CD4-positive, CD25-positive, alpha-beta regulatory T cell (primary cell): Measurements from ENCODE around the gene LIPA. TPM values are rescaled to one million over a fixed set of nuclear protein-coding genes. Genes with fewer than 3 reads are reported as not detected.
A peak's percentile ranks its signal among the peaks of the same experiment; 100 is the strongest.
"Not testable (repeated sequence)": the region's sequence is repeated elsewhere in the genome, so short reads cannot be mapped to it uniquely, and the experiment has no call there.

ENCODE experiments used
- ATAC-seq, 2 donors: fragments of 150-1000 bp; cut with Tn5 transposase; one replicate each; pipeline ENCODE4 v1.10.0; 2021; ENCODE audit warnings: low read depth in 2 of 2, moderate number of reproducible peaks in 2 of 2, moderate library complexity in 1 of 2
- DNase-seq, 3 donors: peaks; one replicate each; pipeline versions ENCODE4 v3.0.0 to v3.0.0-alpha.2; 2012 to 2022; ENCODE audit warnings: mixed read lengths in 1 of 3
- H3K27ac ChIP-seq: one replicate; pipeline ENCODE4 v1.7.0; 2013; ENCODE audit warnings: mild to moderate bottlenecking, low read length; ENCODE audit not compliant: insufficient read depth, poor library complexity, severe bottlenecking
- H3K27me3 ChIP-seq: one replicate; pipeline ENCODE4 v1.7.0; 2013; ENCODE audit warnings: low read length; ENCODE audit not compliant: control insufficient read depth, insufficient read depth
- H3K36me3 ChIP-seq: one replicate; pipeline ENCODE4 v1.7.0; 2013; ENCODE audit warnings: mild to moderate bottlenecking, low read length, moderate library complexity; ENCODE audit not compliant: control insufficient read depth, insufficient read depth
- H3K4me1 ChIP-seq: 2 replicates; pipeline ENCODE4 v1.7.0; 2013; ENCODE audit warnings: mild to moderate bottlenecking, low read length; ENCODE audit not compliant: insufficient read depth, control insufficient read depth, poor library complexity, severe bottlenecking
- H3K4me3 ChIP-seq: one replicate; pipeline ENCODE4 v1.7.0; 2013; ENCODE audit warnings: low read depth, mild to moderate bottlenecking, low read length, moderate library complexity
- H3K9me3 ChIP-seq, 2 experiments: 1 replicate in 1 of 2; 2 replicates in 1 of 2; pipeline ENCODE4 v1.7.0; 2013; ENCODE audit warnings: low read length in 2 of 2, mild to moderate bottlenecking in 1 of 2, moderate library complexity in 1 of 2; ENCODE audit not compliant: control insufficient read depth in 2 of 2
- H3K27ac Mint-ChIP-seq, 3 donors: one replicate each; pipeline ENCODE4 v1.8.0; 2020 to 2022; ENCODE audit warnings: mild to moderate bottlenecking in 3 of 3, mixed read lengths in 3 of 3, moderate library complexity in 2 of 3
- H3K27me3 Mint-ChIP-seq: one replicate; pipeline ENCODE4 v1.8.0; 2022; ENCODE audit warnings: mild to moderate bottlenecking, mixed read lengths
- H3K36me3 Mint-ChIP-seq: one replicate; pipeline ENCODE4 v1.8.0; 2020; ENCODE audit warnings: mixed read lengths
- H3K4me1 Mint-ChIP-seq, 4 donors: one replicate each; pipeline ENCODE4 v1.8.0; 2020 to 2022; ENCODE audit warnings: mixed read lengths in 4 of 4, mild to moderate bottlenecking in 1 of 4
- H3K4me3 Mint-ChIP-seq, 4 donors: one replicate each; pipeline ENCODE4 v1.8.0; 2020 to 2022; ENCODE audit warnings: mild to moderate bottlenecking in 4 of 4, mixed read lengths in 4 of 4, moderate library complexity in 3 of 4
- H3K9me3 Mint-ChIP-seq, 7 donors: one replicate each; pipeline ENCODE4 v1.8.0; 2020 to 2022; ENCODE audit warnings: mixed read lengths in 7 of 7, mild to moderate bottlenecking in 3 of 7, moderate library complexity in 2 of 7
- polyA plus RNA-seq, 4 donors: library from polyadenylated mRNA; unstranded; fragments of 300-500 nt; fragmentation: Illumina TruSeq; gene quantifications; one replicate each; pipeline ENCODE4 v1.2.3, GENCODE V29; 2021
- total RNA-seq: library from RNA; stranded (reverse); gene quantifications from one replicate; pipeline ENCODE4 v1.2.3, GENCODE V29; 2022

The LIPA gene
- total and polyA plus RNA-seq, 5 donors from 2014 or later, result 25.2 to 99.9 (median 92.2) TPM

- H3K27ac ChIP-seq, result no peak overlapping the region
- Mint-ChIP-seq H3K27ac (peak overlapping the region in 1 of 3 donors; percentile 62), H3K4me1 (peaks cover 0 to 16% (median 12%) of the 10 kb centered on the region in 4 donors), H3K4me3 (peak overlapping the region in 1 of 4 donors; percentile 26), H3K27me3 (no peaks in the 10 kb centered on the region), H3K9me3 (peaks cover 0 to 13% (median 4%) of the 10 kb centered on the region in 7 donors), H3K36me3 (peaks cover 8% of the 10 kb centered on the region)
- DNase-seq (no peak), ATAC-seq (no peak)
- H3K27me3 ChIP-seq, result no peaks in the 10 kb centered on the region
- no peaks in the 10 kb centered on the region for H3K9me3 ChIP-seq
- no peak overlapping the region for H3K4me3 ChIP-seq
- H3K4me1 ChIP-seq, result no peaks in the 10 kb centered on the region
- no peaks in the 10 kb centered on the region for H3K36me3 ChIP-seq
These were observed 43.2 kb upstream of the LIPA start for GRCh38 chr10:89294721-89295239.

GRCh38 chr10:89285303-89285702 lies 33.7 kb upstream of the LIPA start:
- not testable (repeated sequence) for ATAC-seq, H3K36me3 ChIP-seq, H3K9me3 ChIP-seq

GRCh38 chr10:89284711-89285110 lies 33.1 kb upstream of the LIPA start:
- not testable (repeated sequence) for H3K4me1 Mint-ChIP-seq, H3K27me3 ChIP-seq, H3K36me3 Mint-ChIP-seq, H3K4me3 Mint-ChIP-seq, ATAC-seq, H3K36me3 ChIP-seq, DNase-seq, H3K27ac ChIP-seq, H3K27ac Mint-ChIP-seq, H3K9me3 Mint-ChIP-seq, H3K27me3 Mint-ChIP-seq, H3K4me1 ChIP-seq, H3K4me3 ChIP-seq, H3K9me3 ChIP-seq

More at GRCh38 chr10:89285303-89285702, 33.7 kb upstream of the LIPA start:
- not testable (repeated sequence) for H3K36me3 Mint-ChIP-seq, H3K4me3 ChIP-seq, H3K4me1 ChIP-seq, H3K27me3 Mint-ChIP-seq, H3K27ac ChIP-seq, DNase-seq, H3K4me1 Mint-ChIP-seq, H3K4me3 Mint-ChIP-seq, H3K9me3 Mint-ChIP-seq, H3K27me3 ChIP-seq
- peak overlapping the region in 1 of 3 donors; percentile 85 for H3K27ac Mint-ChIP-seq

GRCh38 chr10:89283936-89284475 lies 32.4 kb upstream of the LIPA start:
- no peaks in the 10 kb centered on the region for H3K4me1 ChIP-seq
- H3K27me3 Mint-ChIP-seq, result peaks cover 7% of the 10 kb centered on the region
- H3K9me3 ChIP-seq, result no peaks in the 10 kb centered on the region
- H3K27me3 ChIP-seq, result no peaks in the 10 kb centered on the region
- no peaks in the 10 kb centered on the region for H3K36me3 ChIP-seq
- no peak overlapping the region for H3K27ac ChIP-seq
- no peaks in the 10 kb centered on the region for H3K36me3 Mint-ChIP-seq
- no peak for ATAC-seq
- H3K9me3 Mint-ChIP-seq, result no peaks in the 10 kb centered on the region
- no peak overlapping the region for H3K4me3 ChIP-seq
- H3K4me3 Mint-ChIP-seq, result no peak overlapping the region
- no peak overlapping the region for H3K27ac Mint-ChIP-seq
- no peaks in the 10 kb centered on the region for H3K4me1 Mint-ChIP-seq
- DNase-seq, result no peak

- H3K9me3 Mint-ChIP-seq, result no peaks in the 10 kb centered on the region
- Histone ChIP-seq H3K27ac (no peak overlapping the region), H3K9me3 (no peaks in the 10 kb centered on the region), H3K4me3 (no peak overlapping the region), H3K27me3 (no peaks in the 10 kb centered on the region), H3K4me1 (no peaks in the 10 kb centered on the region), H3K36me3 (no peaks in the 10 kb centered on the region)
- DNase-seq, result no peak
- H3K4me3 Mint-ChIP-seq, result no peak overlapping the region
- no peak overlapping the region for H3K27ac Mint-ChIP-seq
- no peak for ATAC-seq
- no peaks in the 10 kb centered on the region for H3K4me1 Mint-ChIP-seq
- no peaks in the 10 kb centered on the region for H3K36me3 Mint-ChIP-seq
- peaks cover 8% of the 10 kb centered on the region for H3K27me3 Mint-ChIP-seq
These were observed 31.7 kb upstream of the LIPA start for GRCh38 chr10:89283025-89283935.

GRCh38 chr10:89281606-89282395 lies 30.2 kb upstream of the LIPA start:
- Histone ChIP-seq H3K9me3 (no peaks in the 10 kb centered on the region), H3K27ac (no peak overlapping the region), H3K4me1 (no peaks in the 10 kb centered on the region), H3K36me3 (no peaks in the 10 kb centered on the region), H3K27me3 (no peaks in the 10 kb centered on the region), H3K4me3 (no peak overlapping the region)
- Mint-ChIP-seq H3K4me3 (no peak overlapping the region), H3K4me1 (no peaks in the 10 kb centered on the region), H3K27ac (no peak overlapping the region), H3K9me3 (no peaks in the 10 kb centered on the region), H3K36me3 (no peaks in the 10 kb centered on the region), H3K27me3 (peaks cover 8% of the 10 kb centered on the region)
- DNase-seq, result no peak
- ATAC-seq, result no peak

- Histone ChIP-seq H3K4me3 (no peak overlapping the region), H3K27ac (no peak overlapping the region), H3K9me3 (no peaks in the 10 kb centered on the region), H3K36me3 (no peaks in the 10 kb centered on the region), H3K4me1 (no peaks in the 10 kb centered on the region), H3K27me3 (peaks cover 2% of the 10 kb centered on the region)
- Mint-ChIP-seq H3K4me1 (no peaks in the 10 kb centered on the region), H3K4me3 (no peak overlapping the region), H3K36me3 (no peaks in the 10 kb centered on the region), H3K9me3 (no peaks in the 10 kb centered on the region), H3K27me3 (peaks cover 4% of the 10 kb centered on the region), H3K27ac (no peak overlapping the region)
- ATAC-seq (no peak), DNase-seq (no peak)
These were observed 28.9 kb upstream of the LIPA start for GRCh38 chr10:89280508-89280907.
